Measurements from ENCODE around the gene PDCD4.

- TF ChIP-seq, protein P1, sequence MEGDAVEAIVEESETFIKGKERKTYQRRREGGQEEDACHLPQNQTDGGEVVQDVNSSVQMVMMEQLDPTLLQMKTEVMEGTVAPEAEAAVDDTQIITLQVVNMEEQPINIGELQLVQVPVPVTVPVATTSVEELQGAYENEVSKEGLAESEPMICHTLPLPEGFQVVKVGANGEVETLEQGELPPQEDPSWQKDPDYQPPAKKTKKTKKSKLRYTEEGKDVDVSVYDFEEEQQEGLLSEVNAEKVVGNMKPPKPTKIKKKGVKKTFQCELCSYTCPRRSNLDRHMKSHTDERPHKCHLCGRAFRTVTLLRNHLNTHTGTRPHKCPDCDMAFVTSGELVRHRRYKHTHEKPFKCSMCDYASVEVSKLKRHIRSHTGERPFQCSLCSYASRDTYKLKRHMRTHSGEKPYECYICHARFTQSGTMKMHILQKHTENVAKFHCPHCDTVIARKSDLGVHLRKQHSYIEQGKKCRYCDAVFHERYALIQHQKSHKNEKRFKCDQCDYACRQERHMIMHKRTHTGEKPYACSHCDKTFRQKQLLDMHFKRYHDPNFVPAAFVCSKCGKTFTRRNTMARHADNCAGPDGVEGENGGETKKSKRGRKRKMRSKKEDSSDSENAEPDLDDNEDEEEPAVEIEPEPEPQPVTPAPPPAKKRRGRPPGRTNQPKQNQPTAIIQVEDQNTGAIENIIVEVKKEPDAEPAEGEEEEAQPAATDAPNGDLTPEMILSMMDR (conservative IDR thresholded peaks at IDR 0.05 in 1 of 2, IDR thresholded peaks at IDR 0.05 in 1 of 2; ENCODE audit: extremely low read depth in 1 of 2, insufficient read depth in 1 of 2, low read depth in 1 of 2, low read length in 2 of 2): no peak
- TF ChIP-seq EZH2 (IDR thresholded peaks at IDR 0.05; ENCODE audit: borderline replicate concordance, low read length): no peak
Measured at GRCh38 chr10:110835841-110836240, 35.9 kb upstream of the PDCD4 start.
